Endothelial cell (in vitro differentiated cells): ENCODE measurements around the gene DVL1. TPM values are rescaled to one million over a fixed set of nuclear protein-coding genes. Genes with fewer than 3 reads are reported as not detected.

Source experiments
- DNase-seq: peaks from one replicate; pipeline ENCODE4 v3.0.0; 2021; ENCODE audit warnings: low spot score
- H3K27ac Mint-ChIP-seq: one replicate; pipeline ENCODE4 v1.8.0; 2021; ENCODE audit warnings: mixed read lengths, inconsistent platforms; ENCODE audit not compliant: unreplicated experiment
- H3K27me3 Mint-ChIP-seq: one replicate; pipeline ENCODE4 v1.8.0; 2021; ENCODE audit warnings: mild to moderate bottlenecking, moderate library complexity, mixed read lengths, inconsistent platforms; ENCODE audit not compliant: unreplicated experiment
- H3K36me3 Mint-ChIP-seq: one replicate; pipeline ENCODE4 v1.8.0; 2021; ENCODE audit warnings: mild to moderate bottlenecking, low read depth, mixed read lengths, inconsistent platforms; ENCODE audit not compliant: unreplicated experiment
- H3K4me1 Mint-ChIP-seq: one replicate; pipeline ENCODE4 v1.8.0; 2021; ENCODE audit warnings: mild to moderate bottlenecking, mixed read lengths, inconsistent platforms; ENCODE audit not compliant: unreplicated experiment
- H3K4me3 Mint-ChIP-seq: one replicate; pipeline ENCODE4 v1.8.0; 2021; ENCODE audit warnings: mild to moderate bottlenecking, mixed read lengths, inconsistent platforms; ENCODE audit not compliant: unreplicated experiment
- H3K9me3 Mint-ChIP-seq: one replicate; pipeline ENCODE4 v1.8.0; 2021; ENCODE audit warnings: mixed read lengths, inconsistent platforms; ENCODE audit not compliant: unreplicated experiment
- total RNA-seq: library from RNA; stranded (reverse); fragmentation: NEBNext Ultra II Directional; extraction: Animal tissue kit (Norgen Biotek cat#: 25700); gene quantifications from one replicate; pipeline ENCODE4 v1.2.1, GENCODE V29; 2021; ENCODE audit not compliant: unreplicated experiment
- TF ChIP-seq, protein P1 (sequence below): fragments of 200-600 bp; sonication (generic); IDR thresholded peaks from one replicate; pipeline ENCODE4 v1.5.0; 2021; ENCODE audit warnings: antibody characterized with exemption; ENCODE audit not compliant: unreplicated experiment

The DVL1 gene
- total RNA-seq, 1 donor from 2014 or later = 26.7 TPM

GRCh38 chr1:1364266-1364665, 15.0 kb upstream of the DVL1 start:
- H3K36me3 Mint-ChIP-seq = no peaks in the 10 kb centered on the region
- no peaks in the 10 kb centered on the region for H3K4me1 Mint-ChIP-seq
- H3K9me3 Mint-ChIP-seq = no peaks in the 10 kb centered on the region
- TF ChIP-seq, protein P1, sequence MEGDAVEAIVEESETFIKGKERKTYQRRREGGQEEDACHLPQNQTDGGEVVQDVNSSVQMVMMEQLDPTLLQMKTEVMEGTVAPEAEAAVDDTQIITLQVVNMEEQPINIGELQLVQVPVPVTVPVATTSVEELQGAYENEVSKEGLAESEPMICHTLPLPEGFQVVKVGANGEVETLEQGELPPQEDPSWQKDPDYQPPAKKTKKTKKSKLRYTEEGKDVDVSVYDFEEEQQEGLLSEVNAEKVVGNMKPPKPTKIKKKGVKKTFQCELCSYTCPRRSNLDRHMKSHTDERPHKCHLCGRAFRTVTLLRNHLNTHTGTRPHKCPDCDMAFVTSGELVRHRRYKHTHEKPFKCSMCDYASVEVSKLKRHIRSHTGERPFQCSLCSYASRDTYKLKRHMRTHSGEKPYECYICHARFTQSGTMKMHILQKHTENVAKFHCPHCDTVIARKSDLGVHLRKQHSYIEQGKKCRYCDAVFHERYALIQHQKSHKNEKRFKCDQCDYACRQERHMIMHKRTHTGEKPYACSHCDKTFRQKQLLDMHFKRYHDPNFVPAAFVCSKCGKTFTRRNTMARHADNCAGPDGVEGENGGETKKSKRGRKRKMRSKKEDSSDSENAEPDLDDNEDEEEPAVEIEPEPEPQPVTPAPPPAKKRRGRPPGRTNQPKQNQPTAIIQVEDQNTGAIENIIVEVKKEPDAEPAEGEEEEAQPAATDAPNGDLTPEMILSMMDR = no peak
- no peak overlapping the region for H3K4me3 Mint-ChIP-seq
- H3K27ac Mint-ChIP-seq = no peak overlapping the region
- peaks cover 10% of the 10 kb centered on the region for H3K27me3 Mint-ChIP-seq
- DNase-seq = no peak

DNA sequence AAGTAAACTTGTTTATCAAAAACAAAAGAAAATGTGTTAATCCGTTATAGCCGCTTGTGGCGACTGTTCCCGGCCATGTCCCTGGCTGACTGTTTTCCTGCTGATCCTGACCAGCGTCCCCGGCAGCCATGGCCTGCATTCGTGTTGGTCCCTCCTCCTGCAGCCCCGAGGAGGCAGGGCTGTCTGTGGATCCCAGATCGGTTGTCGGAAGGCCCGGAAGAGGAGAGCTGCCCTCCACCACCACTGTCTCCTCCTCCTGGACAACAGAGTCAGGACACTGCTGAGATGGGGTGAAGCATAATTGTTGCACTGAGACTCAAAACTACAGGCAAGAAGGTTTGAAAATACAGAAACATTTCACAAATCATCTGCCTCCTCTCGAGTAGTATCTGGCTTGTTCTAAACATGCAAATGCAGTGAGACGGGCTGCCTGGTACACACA, 12.8 kb upstream of the DVL1 start:
- Mint-ChIP-seq H3K27me3 (peaks cover 16% of the 10 kb centered on the region), H3K27ac (peak overlapping the region; percentile 52), H3K9me3 (no peaks in the 10 kb centered on the region), H3K36me3 (no peaks in the 10 kb centered on the region), H3K4me3 (peak overlapping the region; percentile 31), H3K4me1 (no peaks in the 10 kb centered on the region)
- no peak for DNase-seq
- TF ChIP-seq, protein P1 = no peak

DNA sequence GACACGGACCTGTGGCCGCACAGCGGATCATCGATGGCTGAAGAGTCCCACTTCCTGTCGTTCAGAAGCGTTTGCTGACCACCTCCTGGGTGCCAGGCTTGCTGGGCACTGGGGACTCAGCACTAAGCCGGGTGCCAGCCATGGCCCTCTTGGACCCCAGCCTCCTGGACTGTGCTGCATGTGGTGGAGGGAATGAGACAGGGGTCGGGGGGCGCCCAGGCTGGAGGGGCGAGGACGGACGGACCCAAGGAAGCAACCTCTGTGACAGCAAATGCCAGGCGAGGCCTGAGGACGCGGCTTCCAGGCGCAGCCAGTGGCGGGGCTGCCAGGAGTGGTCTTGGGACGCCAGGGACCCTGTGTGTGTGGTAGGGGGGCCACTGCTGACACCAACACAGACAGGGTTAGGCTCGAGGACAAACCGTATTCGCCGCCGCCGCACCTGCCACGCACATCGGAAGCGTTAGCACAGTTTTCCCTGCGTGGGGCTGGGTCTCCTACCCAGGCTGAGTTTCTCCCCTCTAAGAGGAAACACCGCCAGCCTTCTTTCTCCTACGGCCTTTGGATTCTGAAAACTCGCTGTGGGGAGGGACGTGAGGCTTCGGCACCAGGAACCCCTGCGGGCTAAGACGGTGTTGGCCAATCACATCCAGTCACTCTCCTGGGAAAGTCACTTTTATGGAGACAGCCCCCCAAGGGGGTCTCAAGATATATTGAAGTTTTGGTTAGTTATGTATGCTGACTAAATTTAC, 12.2 kb upstream of the DVL1 start:
- TF ChIP-seq, protein P1 = no peak
- Mint-ChIP-seq H3K4me1 (no peaks in the 10 kb centered on the region), H3K9me3 (no peaks in the 10 kb centered on the region), H3K27me3 (peaks cover 16% of the 10 kb centered on the region), H3K36me3 (no peaks in the 10 kb centered on the region), H3K4me3 (no peak overlapping the region), H3K27ac (peak overlapping the region; percentile 36)
- DNase-seq = no peak

DNA sequence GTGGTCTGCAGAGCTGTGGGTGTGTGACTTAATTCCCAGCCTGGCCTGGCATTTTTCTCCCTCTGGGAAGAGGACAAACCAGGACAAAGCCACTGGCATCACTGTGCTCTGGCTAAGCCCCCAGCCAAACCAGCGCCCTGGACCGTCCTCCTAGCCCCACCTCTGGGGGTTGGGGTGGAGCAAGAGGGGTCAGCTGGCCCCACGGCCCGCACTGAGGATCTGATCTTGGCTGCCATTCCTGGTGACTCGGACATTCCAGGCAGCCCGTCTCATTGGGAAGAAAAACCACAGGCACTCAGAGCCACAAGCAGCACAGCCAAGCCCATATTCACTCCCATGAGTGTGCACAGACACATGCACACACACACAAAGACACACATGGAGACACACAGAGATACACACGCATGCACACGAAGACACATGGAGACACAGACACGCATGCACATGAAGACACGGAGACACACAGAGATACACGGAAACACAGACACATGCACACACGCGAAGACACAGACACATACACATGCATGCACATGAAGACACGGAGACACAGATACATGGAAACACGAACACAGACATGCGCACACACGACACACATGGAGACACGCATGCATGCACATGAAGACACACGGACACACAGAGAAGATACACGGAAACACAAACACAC, 11.4 kb upstream of the DVL1 start:
- Mint-ChIP-seq H3K27ac (peak overlapping the region; percentile 26), H3K9me3 (no peaks in the 10 kb centered on the region), H3K36me3 (no peaks in the 10 kb centered on the region), H3K27me3 (peaks cover 16% of the 10 kb centered on the region), H3K4me3 (no peak overlapping the region), H3K4me1 (no peaks in the 10 kb centered on the region)
- TF ChIP-seq, protein P1 = no peak
- DNase-seq = no peak
